GM19043 (cell line): ENCODE measurements around the gene GTPBP2.
A peak's percentile ranks its signal among the peaks of the same experiment; 100 is the strongest.

Source experiments
- ATAC-seq: cut with Tn5 transposase; IDR thresholded peaks from one replicate; pipeline ENCODE4 v1.9.1; 2021; ENCODE audit warnings: low read depth; ENCODE audit not compliant: unreplicated experiment

Gene GTPBP2, protein sequence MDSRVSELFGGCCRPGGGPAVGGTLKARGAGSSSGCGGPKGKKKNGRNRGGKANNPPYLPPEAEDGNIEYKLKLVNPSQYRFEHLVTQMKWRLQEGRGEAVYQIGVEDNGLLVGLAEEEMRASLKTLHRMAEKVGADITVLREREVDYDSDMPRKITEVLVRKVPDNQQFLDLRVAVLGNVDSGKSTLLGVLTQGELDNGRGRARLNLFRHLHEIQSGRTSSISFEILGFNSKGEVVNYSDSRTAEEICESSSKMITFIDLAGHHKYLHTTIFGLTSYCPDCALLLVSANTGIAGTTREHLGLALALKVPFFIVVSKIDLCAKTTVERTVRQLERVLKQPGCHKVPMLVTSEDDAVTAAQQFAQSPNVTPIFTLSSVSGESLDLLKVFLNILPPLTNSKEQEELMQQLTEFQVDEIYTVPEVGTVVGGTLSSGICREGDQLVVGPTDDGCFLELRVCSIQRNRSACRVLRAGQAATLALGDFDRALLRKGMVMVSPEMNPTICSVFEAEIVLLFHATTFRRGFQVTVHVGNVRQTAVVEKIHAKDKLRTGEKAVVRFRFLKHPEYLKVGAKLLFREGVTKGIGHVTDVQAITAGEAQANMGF

DNA sequence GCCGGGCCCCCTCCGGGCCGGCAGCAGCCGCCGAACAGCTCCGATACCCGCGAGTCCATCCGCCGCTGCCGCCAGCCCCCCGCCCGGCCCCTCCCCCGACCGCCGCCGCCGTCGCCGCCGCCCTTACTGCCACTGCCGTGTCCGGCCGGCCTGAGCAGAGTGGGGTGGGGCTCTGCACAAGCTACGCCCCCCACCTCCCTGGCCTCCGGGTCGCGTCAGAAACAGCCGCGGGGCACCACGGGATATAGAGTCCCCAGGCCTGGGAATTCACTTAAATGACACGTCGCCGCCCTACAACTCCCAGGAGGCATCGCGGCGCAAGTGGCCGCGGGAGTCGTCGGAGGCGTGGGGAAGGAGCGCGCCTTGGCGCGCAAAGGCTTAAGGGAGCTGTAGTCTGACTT is at the start of gene GTPBP2:
Gene GTPBP2 (minus strand): TSS at position 161 of the 401 bp plus-strand sequence. CDS start 102 bp downstream, at position 59.
- peak; percentile 68 for ATAC-seq

DNA sequence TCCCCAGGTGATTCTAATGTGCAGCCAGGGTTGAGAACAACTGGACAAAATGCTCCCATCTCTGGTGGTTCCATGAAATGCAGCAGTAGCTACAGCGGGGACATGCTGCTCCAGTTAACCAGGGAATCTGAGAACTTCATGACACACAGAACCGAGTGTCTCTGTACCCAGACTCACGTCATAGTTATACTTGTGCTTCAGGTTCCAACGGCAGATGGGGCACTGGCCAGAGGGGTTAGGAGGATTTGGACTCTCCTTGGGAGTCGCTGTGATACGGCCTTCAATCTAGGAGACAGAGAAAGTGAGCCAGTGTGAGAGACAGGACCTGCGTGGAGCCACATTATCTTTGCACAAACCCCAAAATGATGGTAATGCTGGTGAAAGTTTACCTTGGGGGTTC is 49.3 kb upstream of the GTPBP2 start:
- ATAC-seq: no peak

DNA sequence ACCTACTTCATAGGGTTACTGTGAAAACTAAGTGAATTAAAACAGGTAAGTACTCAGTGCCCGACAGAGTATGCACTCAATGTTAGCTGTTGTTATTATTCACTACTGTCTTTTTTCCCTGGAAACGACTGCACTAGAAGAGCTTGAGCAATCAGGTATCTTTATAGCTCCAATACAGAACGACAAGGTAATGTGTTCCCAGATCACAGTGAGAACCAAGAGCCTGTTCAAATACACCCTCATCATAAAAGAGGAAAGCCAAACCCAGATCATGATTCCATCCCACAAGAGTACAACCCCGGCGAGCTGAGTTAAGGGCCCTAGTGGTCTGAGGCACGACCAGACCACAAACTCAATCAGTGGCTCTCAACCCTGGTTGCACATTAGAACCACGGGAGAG is 48.7 kb upstream of the GTPBP2 start:
- no peak for ATAC-seq

DNA sequence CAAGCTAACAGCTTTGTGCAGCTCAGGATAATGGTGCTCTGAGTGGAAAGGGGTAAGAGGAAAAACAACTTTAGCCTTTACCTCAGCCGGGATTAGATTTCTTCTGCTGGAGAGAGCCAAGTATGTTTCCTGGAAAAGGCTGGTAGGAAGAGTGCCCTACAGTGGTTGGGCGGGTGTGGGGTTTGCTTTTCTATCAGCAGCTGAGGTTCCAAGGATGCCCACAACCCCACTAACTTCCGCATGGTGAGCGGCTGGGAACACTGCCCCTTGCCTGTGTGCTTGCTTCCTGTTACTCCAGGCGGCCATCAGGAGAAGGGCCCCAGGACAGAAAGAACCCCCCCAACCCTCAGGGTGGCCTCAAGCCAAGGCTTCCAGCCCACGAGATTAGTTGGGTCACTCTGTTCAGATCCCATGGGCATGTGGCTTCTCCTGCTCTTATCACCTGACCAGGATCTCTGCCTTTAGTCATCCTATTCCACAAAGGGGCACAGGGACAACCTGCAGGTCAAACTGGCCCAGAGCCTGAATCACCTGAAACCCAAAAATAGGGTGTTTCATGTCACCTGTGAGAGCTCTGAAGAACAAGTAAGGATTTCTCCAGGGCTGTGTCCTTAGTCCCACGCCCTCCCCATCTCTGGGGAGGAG is 48.0 kb upstream of the GTPBP2 start:
- no peak for ATAC-seq

DNA sequence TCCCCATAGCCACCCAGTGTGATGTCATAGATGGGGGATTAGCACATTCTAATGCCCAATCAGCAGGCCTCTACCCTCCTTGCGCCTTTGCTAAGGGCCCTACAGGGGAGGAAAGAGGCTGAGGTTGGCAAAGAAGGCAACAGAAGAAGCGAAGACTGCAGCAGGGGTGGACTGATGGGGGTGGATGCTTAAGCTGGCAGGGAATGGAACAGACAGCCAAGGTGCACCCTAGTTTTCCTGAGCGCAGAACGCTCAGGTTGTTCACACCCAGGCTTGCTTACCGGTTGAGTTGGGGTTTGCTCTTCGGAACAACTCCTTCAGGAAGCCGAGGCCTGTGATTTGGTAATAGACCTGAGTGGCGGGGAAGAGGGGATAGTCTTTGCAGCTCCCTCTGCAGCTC is 45.9 kb upstream of the GTPBP2 start:
- no peak for ATAC-seq

DNA sequence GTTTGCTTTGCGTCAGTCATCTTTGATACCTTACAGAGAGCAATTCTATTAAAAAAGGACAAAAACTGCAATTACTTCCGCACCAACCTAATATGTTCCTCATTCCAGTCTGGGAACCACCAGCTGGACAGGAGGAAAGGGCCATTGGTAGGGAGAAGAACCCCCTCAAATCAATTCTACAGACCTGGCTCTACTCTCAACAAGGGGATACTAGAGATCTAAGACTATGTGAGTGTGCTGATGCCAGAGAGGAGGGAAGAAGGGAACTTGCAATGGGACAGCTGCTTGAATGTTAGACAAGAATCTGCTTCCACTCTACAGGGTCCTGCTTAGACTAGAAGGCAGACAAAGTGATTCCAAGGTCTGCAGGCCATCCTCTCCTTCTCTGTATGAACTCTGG is 45.2 kb upstream of the GTPBP2 start:
- ATAC-seq: no peak

DNA sequence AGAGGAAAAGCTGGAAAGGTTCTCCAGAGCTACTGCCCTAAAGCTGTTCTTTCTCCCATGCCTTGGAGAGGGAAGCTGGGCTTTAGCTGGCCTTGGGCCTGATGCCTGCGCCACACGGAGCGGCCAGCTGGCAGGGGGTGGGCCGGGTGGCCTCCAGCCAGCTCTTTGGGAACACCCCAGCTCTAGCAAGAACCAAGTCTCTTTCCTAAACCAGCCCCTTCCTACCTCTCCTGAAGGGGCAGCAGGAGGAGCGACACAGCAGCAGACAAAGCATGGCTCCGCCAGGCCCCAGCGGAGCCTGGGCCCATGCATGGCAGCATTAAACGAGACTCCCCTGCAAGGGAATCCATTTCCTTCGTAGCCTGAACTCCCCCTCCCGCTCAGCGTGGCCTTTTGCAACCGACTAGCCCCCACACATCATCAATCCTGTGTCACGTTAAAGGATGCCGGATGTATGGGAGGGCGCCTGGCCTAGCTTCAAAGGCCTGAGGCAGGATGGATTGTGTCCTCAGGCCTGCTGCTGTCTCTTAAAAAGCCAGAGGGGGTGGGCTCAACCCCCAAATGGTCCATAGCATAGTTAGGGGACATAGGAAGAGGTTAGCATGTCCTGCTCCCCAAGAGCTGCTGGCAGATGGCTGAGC is 44.5 kb upstream of the GTPBP2 start:
- no peak for ATAC-seq

DNA sequence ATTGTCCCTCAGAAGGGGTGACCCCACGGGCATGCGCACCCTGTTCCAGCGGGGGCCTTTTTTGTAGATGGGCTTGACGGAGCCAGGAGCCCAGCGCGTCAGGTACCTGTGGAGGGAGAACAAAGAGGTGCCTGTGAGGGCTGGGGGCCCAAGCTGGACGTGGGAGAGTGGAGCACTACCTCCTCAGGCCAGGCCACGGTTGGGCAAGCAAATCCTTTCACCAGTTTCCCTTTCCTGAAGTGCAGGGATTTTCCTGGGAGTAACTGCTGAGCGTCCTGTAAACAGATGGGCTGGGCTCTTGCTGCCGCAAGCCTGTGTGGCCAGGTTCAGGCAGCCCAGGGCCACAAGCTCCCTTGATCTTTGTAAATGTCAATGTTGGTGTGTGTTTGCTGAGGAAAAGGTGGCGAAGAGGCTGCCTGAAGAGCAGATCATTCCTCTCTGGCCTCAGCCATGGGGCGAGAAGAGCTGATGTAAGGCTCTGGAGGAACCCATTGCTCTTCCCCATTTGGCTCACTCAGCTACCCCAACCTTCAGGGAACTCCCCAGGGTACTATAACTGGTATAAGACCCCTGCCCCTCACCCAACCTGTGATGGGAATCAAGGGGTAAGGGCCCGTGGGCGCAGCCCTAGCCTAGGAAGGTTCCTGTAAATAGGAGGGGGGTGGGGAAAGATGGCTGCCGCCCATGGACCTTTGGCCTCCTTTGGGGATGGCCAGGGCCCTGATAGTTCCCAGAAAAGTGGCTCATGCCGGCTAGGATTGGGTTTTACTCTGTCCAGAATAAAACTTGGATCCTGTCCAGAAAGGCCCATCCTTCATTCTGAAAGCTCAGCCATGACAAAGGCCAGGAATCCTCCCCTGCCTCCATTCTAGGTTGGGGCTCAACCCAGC is 43.0 kb upstream of the GTPBP2 start:
- no peak for ATAC-seq

DNA sequence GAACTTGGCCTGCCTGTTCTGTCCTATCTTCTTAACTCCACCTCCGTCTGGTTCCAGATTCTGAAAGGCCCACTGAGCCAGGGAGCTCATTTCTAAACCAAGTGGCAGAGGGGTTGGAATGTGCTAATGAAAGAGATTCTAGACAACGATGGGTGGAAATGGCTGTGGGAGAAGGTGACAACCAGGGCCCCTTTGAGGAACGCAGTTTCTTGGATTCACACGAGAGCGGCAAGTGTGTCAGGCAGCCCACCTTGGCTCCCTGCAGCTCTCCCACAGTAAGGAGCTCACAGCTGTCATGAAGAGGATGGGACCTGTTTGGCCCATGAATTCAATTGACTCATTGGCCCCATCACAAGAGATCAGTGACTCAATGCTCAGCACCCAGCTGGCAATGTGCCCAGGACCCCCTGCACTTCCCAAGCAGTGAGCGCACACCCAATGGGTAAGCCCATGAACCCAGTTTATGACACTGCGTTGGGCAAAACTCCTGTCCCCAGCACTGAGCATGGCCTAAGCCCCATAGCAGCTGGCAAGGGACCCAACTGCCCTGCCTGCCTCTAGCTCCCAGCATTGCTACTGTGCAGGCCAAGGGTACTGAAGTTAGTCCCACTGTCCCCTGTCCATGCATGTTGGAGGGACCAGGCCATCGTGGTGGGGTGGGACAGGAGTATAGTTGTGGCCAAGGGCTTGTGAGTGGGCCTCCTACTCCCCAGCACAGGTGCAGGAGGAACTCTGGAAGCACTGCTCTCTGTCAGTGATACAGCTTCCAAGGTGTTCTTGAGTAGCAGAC is 42.1 kb upstream of the GTPBP2 start:
- no peak for ATAC-seq

DNA sequence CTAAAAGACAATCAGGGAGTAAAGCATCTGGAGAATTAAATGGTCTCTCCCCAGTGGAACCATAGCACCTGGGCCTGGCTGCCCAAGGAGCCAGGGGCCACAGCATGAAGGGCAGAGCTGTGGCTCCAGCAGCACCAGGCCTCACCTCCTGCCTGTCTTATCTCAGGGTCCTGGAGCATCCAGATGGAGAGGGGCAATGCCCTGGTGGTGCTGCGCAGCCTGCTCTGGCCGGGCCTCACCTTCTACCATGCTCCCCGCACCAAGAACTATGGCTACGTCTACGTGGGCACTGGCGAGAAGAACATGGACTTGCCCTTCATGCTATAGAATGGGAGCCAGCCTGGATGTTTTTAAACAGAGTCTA is 41.5 kb upstream of the GTPBP2 start:
- ATAC-seq: no peak

DNA sequence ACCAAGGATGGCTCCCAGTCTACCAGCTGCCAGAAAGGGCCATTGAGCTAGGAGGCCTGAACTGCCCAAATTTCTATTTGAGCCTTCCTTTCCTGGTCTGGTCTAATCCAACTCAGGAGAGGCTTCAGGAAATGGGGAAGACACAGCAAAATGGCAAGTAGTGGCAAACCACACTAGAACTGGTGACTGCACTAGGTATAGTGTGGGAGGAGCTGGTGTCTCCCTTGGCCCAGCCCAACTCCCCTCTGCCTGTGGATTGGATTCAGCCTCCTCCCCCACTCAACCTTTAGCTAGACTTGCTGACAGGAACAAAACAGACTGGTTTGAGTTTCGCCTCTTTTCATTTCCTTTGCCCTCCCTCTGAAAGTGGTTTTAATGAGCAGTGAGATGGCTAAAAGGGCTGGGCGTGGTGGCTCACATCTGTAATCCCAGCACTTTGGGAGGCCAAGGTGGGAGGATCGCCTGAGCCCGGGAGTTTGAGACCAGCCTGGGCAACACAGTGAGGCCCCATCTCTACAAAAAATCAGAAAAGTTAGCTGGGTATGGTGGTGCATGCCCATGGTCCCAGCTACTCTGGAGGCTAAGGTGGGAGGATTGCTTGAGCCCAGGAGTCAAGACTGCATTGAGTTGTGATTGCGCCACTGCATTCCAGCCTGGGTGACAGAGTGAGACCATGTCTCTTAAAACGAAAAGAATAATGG is 41.0 kb upstream of the GTPBP2 start:
- no peak for ATAC-seq

DNA sequence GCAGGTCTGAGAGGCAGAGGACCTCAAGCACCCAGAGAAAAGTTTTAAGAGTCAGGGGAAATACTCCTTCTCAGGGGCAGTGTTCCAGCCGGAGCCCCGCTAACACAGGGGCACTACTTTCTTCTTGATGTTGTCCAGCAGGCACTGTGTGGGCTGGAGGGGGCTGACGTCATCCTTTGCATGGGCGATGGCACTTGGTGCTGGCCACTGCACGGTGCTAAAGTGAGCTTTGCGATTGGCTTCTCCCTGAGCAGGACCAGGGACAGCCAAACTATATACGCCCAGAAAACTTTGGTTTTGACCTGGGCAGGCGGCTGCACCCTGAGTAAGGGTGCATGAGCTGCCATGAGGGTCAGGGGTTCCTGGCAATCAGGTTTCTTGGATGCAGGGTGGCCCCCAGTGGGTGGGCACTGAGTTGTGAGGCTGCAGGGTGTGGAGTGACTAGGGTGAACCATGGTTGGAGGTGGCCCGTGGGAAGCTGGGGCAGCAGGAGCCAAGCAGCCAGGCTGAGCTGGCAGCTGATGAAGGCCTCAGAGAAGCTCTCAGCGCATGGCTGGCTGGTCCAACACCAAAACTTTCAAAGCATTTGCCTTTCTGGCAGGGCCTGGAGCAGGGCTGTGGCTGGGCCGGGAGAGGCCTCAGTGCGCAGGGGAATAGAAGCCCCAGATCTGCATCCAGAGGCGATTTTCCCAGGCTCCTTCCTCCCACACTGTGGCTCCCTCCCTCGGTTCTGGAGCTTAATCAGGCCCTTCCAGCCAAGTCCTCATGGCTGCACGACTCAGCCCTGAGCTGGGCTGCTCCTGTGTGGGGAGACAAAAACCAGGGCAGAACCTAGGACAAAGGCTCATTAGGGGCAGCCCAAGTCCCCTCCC is 40.2 kb upstream of the GTPBP2 start:
- ATAC-seq: no peak

DNA sequence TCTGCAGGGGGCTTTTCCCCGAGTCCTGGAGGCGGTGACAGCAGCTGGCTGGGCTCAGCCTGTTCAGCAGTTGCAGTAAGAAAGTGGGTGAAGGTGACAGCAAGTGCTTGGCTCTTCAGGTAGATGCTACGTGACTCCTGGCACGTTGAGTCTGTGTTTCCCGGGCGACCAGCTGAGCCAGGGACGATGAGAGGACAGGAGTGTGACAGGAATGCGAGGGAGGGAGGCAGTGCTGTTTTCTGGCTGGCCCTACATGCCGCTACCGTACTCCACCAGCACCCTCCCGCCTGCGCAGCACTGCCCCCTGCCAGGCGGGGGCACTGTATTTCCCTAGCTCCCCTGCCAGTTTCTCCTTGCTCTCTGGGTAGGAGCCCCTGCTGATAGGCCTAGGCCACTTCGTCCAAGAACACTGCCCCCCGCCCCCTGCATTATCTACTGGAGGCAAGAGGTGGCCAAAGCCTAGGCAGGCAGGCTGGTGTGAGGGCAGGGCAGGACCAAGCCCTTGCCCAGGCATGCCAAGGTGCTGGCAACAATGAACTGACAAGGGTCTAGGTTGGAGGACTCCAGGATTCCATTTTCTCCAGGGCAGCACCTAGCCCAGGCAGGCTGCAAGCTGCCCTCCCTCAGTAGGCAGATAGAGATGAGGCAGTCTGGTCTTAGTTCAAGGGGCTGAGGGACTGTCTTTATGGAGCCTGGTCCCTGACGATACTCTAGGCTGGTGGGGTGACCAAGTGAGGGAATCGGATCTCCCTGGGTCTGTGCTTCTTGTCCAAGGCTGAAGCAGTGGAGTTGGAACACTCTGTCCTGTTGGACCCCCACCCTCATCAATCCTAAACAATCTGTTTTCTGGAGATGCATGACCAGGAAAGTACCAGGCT is 39.3 kb upstream of the GTPBP2 start:
- peak; percentile 45 for ATAC-seq

DNA sequence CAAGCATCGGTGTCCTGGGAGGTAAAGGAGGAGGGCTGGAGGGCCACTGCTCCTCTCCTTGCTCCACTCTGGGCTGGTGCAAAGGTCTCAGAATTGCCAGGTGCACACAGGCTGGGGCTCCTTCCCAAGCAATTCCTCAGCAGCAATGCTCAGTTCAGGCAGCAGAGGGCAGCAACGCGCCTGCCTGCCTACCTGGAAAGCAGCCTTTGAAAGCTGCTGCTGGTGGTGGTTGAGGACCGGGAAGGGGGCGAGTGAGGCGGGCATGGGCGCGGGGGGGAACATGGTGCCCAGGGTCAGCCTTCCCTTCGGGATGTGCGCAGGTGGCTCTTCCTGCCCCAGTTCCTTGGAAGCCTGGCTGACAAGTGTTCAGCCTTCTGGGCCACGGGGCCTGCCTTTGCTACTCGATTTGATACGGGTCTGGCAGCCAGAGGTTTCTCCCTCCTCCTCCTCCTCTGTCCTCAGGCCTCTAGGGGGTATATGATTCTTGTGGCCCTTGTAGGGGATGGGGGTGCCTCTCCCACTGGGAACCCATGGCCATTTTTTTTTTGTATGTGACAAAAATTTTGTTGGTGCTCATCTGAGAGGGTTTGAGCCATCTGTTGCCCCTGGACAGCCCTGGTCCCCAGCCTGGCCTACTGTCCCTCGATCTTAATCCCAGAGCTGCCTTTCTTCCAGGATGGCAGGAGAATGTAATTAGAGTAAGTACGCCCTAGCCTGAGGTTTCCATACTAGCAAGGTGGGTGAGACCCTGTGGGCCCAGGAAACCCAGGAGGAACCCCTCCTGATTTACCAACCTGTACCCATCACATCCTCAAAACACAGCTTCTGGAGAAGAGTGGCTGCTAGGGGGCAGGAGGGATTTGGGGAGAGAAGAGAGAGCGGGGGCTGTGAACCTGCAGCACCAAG is 38.4 kb upstream of the GTPBP2 start:
- ATAC-seq: no peak

DNA sequence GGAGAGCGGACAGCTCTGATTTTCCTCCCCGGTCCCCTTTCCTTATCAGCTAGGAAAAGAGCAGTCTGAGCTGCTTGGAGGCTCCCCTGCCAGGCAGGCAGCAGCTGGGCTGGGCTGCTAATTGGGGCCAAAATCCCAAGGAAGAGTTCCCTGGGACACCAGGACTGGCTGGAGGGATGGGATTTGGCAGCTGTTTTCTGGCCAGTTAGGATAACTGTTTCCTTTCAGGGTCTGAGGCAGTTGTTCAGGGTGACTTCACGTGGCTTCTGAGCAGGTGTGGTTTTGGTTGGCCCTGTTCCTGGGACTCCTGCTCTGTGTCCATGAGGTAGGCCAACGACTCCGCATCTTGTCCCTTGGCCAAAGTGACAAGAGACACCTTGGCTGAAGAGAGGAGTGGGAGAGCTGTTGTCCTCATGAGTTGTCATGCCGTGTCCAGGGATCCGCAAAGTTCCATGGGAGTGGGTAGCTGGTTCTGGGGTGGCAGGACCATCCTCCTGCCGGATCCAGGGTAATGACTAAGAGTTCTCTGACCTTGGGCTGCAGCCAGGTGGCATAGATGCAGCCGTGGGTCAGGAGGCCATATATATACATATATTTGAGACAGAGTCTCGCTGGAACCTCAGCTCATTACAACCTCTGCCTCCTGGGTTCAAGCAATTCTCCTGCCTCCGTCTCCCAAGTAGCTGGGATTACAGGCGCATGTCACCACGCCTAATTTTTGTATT is 37.3 kb upstream of the GTPBP2 start:
- no peak for ATAC-seq
